GM19397 (cell line): ENCODE data around the gene MPPED2.

Experiments
- ATAC-seq: cut with Tn5 transposase; IDR thresholded peaks from one replicate; pipeline ENCODE4 v1.9.1; 2021; ENCODE audit warnings: mild to moderate bottlenecking, moderate library complexity; ENCODE audit not compliant: unreplicated experiment

MPPED2 gene

GRCh38 chr11:30365793-30366517, 220.2 kb downstream of the MPPED2 start:
- ATAC-seq: no peak

GRCh38 chr11:30364837-30365482, 221.2 kb downstream of the MPPED2 start:
- no peak for ATAC-seq

- ATAC-seq: no peak
Observed at GRCh38 chr11:30364139-30364836, 221.9 kb downstream of the MPPED2 start.

GRCh38 chr11:30360741-30361140, 225.4 kb downstream of the MPPED2 start:
- no peak for ATAC-seq
